H9 (cell line): ENCODE measurements around the gene FAM131C. TPM values are rescaled to one million over a fixed set of nuclear protein-coding genes. Genes with fewer than 3 reads are reported as not detected.

Source experiments
- DNase-seq: peaks from one replicate; pipeline ENCODE4 v3.0.0-alpha.2; 2017
- H2AFZ ChIP-seq: one replicate; pipeline ENCODE4 v1.6.1; 2013; ENCODE audit warnings: mild to moderate bottlenecking, low read length, control low read depth, moderate library complexity
- H2AK5ac ChIP-seq: 2 replicates; pipeline ENCODE4 v1.6.1; 2013; ENCODE audit warnings: low read length, control low read depth, mixed read lengths; ENCODE audit not compliant: insufficient read length
- H2BK120ac ChIP-seq: one replicate; pipeline ENCODE4 v1.6.1; 2013; ENCODE audit warnings: low read depth, mild to moderate bottlenecking, low read length, control low read depth, inconsistent platforms; ENCODE audit not compliant: poor library complexity, severe bottlenecking
- H2BK12ac ChIP-seq: 2 replicates; pipeline ENCODE4 v1.6.1; 2013; ENCODE audit warnings: low read length, control low read depth, mixed read lengths, low read depth; ENCODE audit not compliant: insufficient read length
- H2BK15ac ChIP-seq: 2 replicates; pipeline ENCODE4 v1.6.1; 2013; ENCODE audit warnings: low read depth, low read length, control low read depth
- H2BK20ac ChIP-seq: one replicate; pipeline ENCODE4 v1.6.1; 2013; ENCODE audit warnings: low read depth, mild to moderate bottlenecking, low read length, control low read depth, inconsistent platforms; ENCODE audit not compliant: poor library complexity, severe bottlenecking
- H2BK5ac ChIP-seq: 2 replicates; pipeline ENCODE4 v1.6.1; 2013; ENCODE audit warnings: low read length, control low read depth, mixed read lengths; ENCODE audit not compliant: insufficient read length
- H3K14ac ChIP-seq: 2 replicates; pipeline ENCODE4 v1.6.1; 2013; ENCODE audit warnings: low read length, control low read depth; ENCODE audit not compliant: insufficient read depth
- H3K18ac ChIP-seq: 2 replicates; pipeline ENCODE4 v1.6.1; 2013; ENCODE audit warnings: low read depth, mild to moderate bottlenecking, mixed read lengths, low read length, control low read depth; ENCODE audit not compliant: insufficient read length
- H3K23ac ChIP-seq: 2 replicates; pipeline ENCODE4 v1.6.1; 2013; ENCODE audit warnings: low read length, control low read depth, mixed read lengths, low read depth; ENCODE audit not compliant: insufficient read length
- H3K23me2 ChIP-seq: 2 replicates; pipeline ENCODE4 v1.6.1; 2013; ENCODE audit warnings: low read depth, mild to moderate bottlenecking, mixed read lengths, low read length, control low read depth; ENCODE audit not compliant: insufficient read length, poor library complexity, severe bottlenecking
- H3K27ac ChIP-seq: 2 replicates; pipeline ENCODE4 v1.5.1; 2013; ENCODE audit warnings: low read length, control low read depth, mixed read lengths, low read depth; ENCODE audit not compliant: insufficient read length
- H3K27me3 ChIP-seq: 2 replicates; pipeline ENCODE4 v1.6.1; 2013; ENCODE audit warnings: low read length, control low read depth, inconsistent platforms; ENCODE audit not compliant: insufficient read depth
- H3K4ac ChIP-seq: 2 replicates; pipeline ENCODE4 v1.6.1; 2013; ENCODE audit warnings: low read depth, mild to moderate bottlenecking, control low read depth, inconsistent platforms, low read length, moderate library complexity
- H3K4me1 ChIP-seq: 2 replicates; pipeline ENCODE4 v1.6.1; 2013; ENCODE audit warnings: low read length, control low read depth, inconsistent platforms; ENCODE audit not compliant: insufficient read depth
- H3K4me2 ChIP-seq: 2 replicates; pipeline ENCODE4 v1.6.1; 2013; ENCODE audit warnings: low read length, control low read depth, mixed read lengths; ENCODE audit not compliant: insufficient read length, insufficient read depth
- H3K56ac ChIP-seq: 2 replicates; pipeline ENCODE4 v1.6.1; 2013; ENCODE audit warnings: low read depth, mild to moderate bottlenecking, mixed read lengths, low read length, control low read depth; ENCODE audit not compliant: insufficient read length
- H3K79me1 ChIP-seq: 2 replicates; pipeline ENCODE4 v1.6.1; 2013; ENCODE audit warnings: low read depth, mild to moderate bottlenecking, moderate library complexity, low read length, control low read depth, inconsistent platforms; ENCODE audit not compliant: insufficient read depth, poor library complexity, severe bottlenecking
- H3K79me2 ChIP-seq: 2 replicates; pipeline ENCODE4 v1.6.1; 2013; ENCODE audit warnings: low read length, control low read depth, inconsistent platforms; ENCODE audit not compliant: insufficient read depth
- H3K9ac ChIP-seq: 2 replicates; pipeline ENCODE4 v1.6.1; 2013; ENCODE audit warnings: low read length, control low read depth, mixed read lengths; ENCODE audit not compliant: insufficient read length; ENCODE audit errors: extremely low read depth
- H3K9me3 ChIP-seq: one replicate; pipeline ENCODE4 v1.6.1; 2013; ENCODE audit warnings: low read depth, low read length, inconsistent platforms; ENCODE audit not compliant: control insufficient read depth
- H3T11ph ChIP-seq: one replicate; pipeline ENCODE4 v1.6.1; 2013; ENCODE audit warnings: mild to moderate bottlenecking, low read length, control low read depth, inconsistent platforms
- H4K20me1 ChIP-seq: one replicate; pipeline ENCODE4 v1.6.1; 2013; ENCODE audit not compliant: control insufficient read depth, insufficient read length, insufficient read depth
- H4K5ac ChIP-seq: 2 replicates; pipeline ENCODE4 v1.6.1; 2013; ENCODE audit warnings: low read depth, mild to moderate bottlenecking, mixed read lengths, low read length, control low read depth; ENCODE audit not compliant: insufficient read length
- H4K8ac ChIP-seq: replicated peaks from 2 replicates; pipeline ENCODE4 v1.6.1; 2013; ENCODE audit warnings: low read length, control low read depth, mixed read lengths, low read depth; ENCODE audit not compliant: insufficient read length
- H4K91ac ChIP-seq: 2 replicates; pipeline ENCODE4 v1.6.1; 2013; ENCODE audit warnings: low read depth, mild to moderate bottlenecking, moderate library complexity, mixed read lengths, low read length, control low read depth; ENCODE audit not compliant: insufficient read length
- H3K27ac Mint-ChIP-seq, 3 experiments: 2 replicates in 2 of 3; 3 replicates in 1 of 3; pipeline ENCODE4 v1.8.0; 2020 to 2021; ENCODE audit warnings: mixed read lengths in 3 of 3, mild to moderate bottlenecking in 1 of 3, moderate library complexity in 1 of 3
- H3K27me3 Mint-ChIP-seq: 2 replicates; pipeline ENCODE4 v1.8.0; 2021; ENCODE audit warnings: low read depth, mild to moderate bottlenecking, moderate library complexity, mixed read lengths
- H3K36me3 Mint-ChIP-seq, 3 experiments: 2 replicates in 2 of 3; 3 replicates in 1 of 3; pipeline ENCODE4 v1.8.0; 2020 to 2021; ENCODE audit warnings: low read depth in 3 of 3, mixed read lengths in 3 of 3; ENCODE audit not compliant: insufficient read depth in 1 of 3
- H3K4me1 Mint-ChIP-seq, 2 experiments: 2 replicates each; pipeline ENCODE4 v1.8.0; 2020; ENCODE audit warnings: mixed read lengths in 2 of 2
- H3K4me3 Mint-ChIP-seq, 2 experiments: 2 replicates in 1 of 2; 3 replicates in 1 of 2; pipeline ENCODE4 v1.8.0; 2020 to 2021; ENCODE audit warnings: mild to moderate bottlenecking in 2 of 2, mixed read lengths in 2 of 2, moderate library complexity in 1 of 2
- H3K9me3 Mint-ChIP-seq, 2 experiments: 2 replicates in 1 of 2; 3 replicates in 1 of 2; pipeline ENCODE4 v1.8.0; 2020; ENCODE audit warnings: mild to moderate bottlenecking in 2 of 2, mixed read lengths in 2 of 2, moderate library complexity in 1 of 2
- CTCF ChIP-seq: fragments of 200-600 bp; sonication (generic); conservative IDR thresholded peaks from 3 replicates; pipeline ENCODE4 v1.8.0; 2021; ENCODE audit warnings: antibody characterized with exemption, mild to moderate bottlenecking
- WGBS: extraction: QIAGEN DNeasy Blood & Tissue Kit; methylation state at CpG from one replicate; pipeline ENCODE4 v1.1.7; 2013; ENCODE audit warnings: missing lambda C conversion rate, low lambda C conversion rate, mixed read lengths; ENCODE audit not compliant: insufficient read length; ENCODE audit errors: extremely low coverage; 5-methylcytosine and 5-hydroxymethylcytosine counted together
- total RNA-seq: library from RNA; stranded (reverse); gene quantifications from 2 replicates; pipeline ENCODE4 v1.2.1, GENCODE V29; 2021

Gene FAM131C
- total RNA-seq, 1 experiment from 2014 or later = 0.61 TPM

GRCh38 chr1:16077406-16078245 is 4.2 kb upstream of the FAM131C start:
- H3K36me3 Mint-ChIP-seq = no peaks in the 10 kb centered on the region
- H3K23me2 ChIP-seq = peaks cover 5% of the 10 kb centered on the region

More at GRCh38 chr1:16077406-16078245, 4.2 kb upstream of the FAM131C start:
- Histone ChIP-seq H3K27me3 (peaks cover 5% of the 10 kb centered on the region; the same call in 1 of the 2 replicates), H2BK20ac (no peak overlapping the region), H3K23ac (no peak overlapping the region), H2BK12ac (no peak overlapping the region), H3K9ac (no peak overlapping the region), H4K91ac (no peak overlapping the region), H2AFZ (no peak overlapping the region), H3K9me3 (no peaks in the 10 kb centered on the region), H3K4me1 (no peaks in the 10 kb centered on the region), H3K27ac (no peak overlapping the region), H2BK120ac (no peak overlapping the region), H3K4me2 (no peak overlapping the region), H3K79me1 (no peaks in the 10 kb centered on the region), H2BK5ac (no peak overlapping the region), H3K56ac (no peak overlapping the region), H3K14ac (no peak overlapping the region), H4K5ac (no peak overlapping the region), H3K79me2 (no peaks in the 10 kb centered on the region), H2AK5ac (no peak overlapping the region), H3T11ph (no peak overlapping the region), H3K4ac (no peak overlapping the region), H4K8ac (no peak overlapping the region), H2BK15ac (no peak overlapping the region), H3K18ac (no peak overlapping the region), H4K20me1 (no peaks in the 10 kb centered on the region)
- peaks cover 14 to 16% of the 10 kb centered on the region in 2 experiments for H3K4me1 Mint-ChIP-seq
- WGBS = no CpG with 5 or more reads among the region's 12 CpGs
- no peaks in the 10 kb centered on the region; a peak in 1 of 5 replicates for H3K9me3 Mint-ChIP-seq
- TF ChIP-seq CTCF = no peak
- peaks cover 47% of the 10 kb centered on the region for H3K27me3 Mint-ChIP-seq
- H3K4me3 Mint-ChIP-seq = no peak overlapping the region
- no peak overlapping the region for H3K27ac Mint-ChIP-seq
- no peak for DNase-seq
